Naive thymus-derived CD4-positive, alpha-beta T cell (primary cell): ENCODE data around the gene MRPS9. TPM values are rescaled to one million over a fixed set of nuclear protein-coding genes. Genes with fewer than 3 reads are reported as not detected.

ENCODE experiments used
- ATAC-seq: fragments of 150-1000 bp; cut with Tn5 transposase; 2 replicates; pipeline ENCODE4 v1.10.0; 2021; ENCODE audit warnings: mild to moderate bottlenecking, moderate library complexity
- CTCF ChIA-PET: fragments of 350-600 bp; sonication (Branson Sonifier 250); formaldehyde crosslinking; loops from one replicate; lab custom pipeline; 2021; ENCODE audit warnings: antibody characterized with exemption; lab: Charles Lee
- POLR2A ChIA-PET: fragments of 350-600 bp; sonication (Branson Sonifier 250); formaldehyde crosslinking; loops from one replicate; lab custom pipeline; 2021; ENCODE audit warnings: antibody characterized with exemption, inconsistent platforms; lab: Charles Lee
- DNase-seq, 9 donors: peaks; one replicate each; pipeline versions ENCODE4 v3.0.0 to v3.0.0-alpha.2; 2020 to 2022; ENCODE audit warnings: mixed read lengths in 1 of 9
- H3K27ac ChIP-seq: one replicate; pipeline ENCODE4 v1.7.0; 2013; ENCODE audit warnings: mild to moderate bottlenecking, low read depth, low read length, moderate library complexity
- H3K27me3 ChIP-seq, 2 donors: one replicate each; pipeline ENCODE4 v1.7.0; 2013; ENCODE audit warnings: low read length in 2 of 2, mild to moderate bottlenecking in 2 of 2, moderate library complexity in 2 of 2; ENCODE audit not compliant: control insufficient read depth in 2 of 2, insufficient read depth in 2 of 2
- H3K36me3 ChIP-seq, 3 experiments: 1 replicate in 2 of 3; 2 replicates in 1 of 3; pipeline ENCODE4 v1.7.0; 2013; ENCODE audit warnings: low read length in 3 of 3, mild to moderate bottlenecking in 3 of 3, moderate library complexity in 1 of 3; ENCODE audit not compliant: insufficient read depth in 3 of 3, control insufficient read depth in 2 of 3
- H3K4me1 ChIP-seq, 2 donors: one replicate each; pipeline ENCODE4 v1.7.0; 2013; ENCODE audit warnings: low read length in 2 of 2, mild to moderate bottlenecking in 2 of 2, moderate library complexity in 1 of 2; ENCODE audit not compliant: control insufficient read depth in 2 of 2, insufficient read depth in 2 of 2
- H3K4me3 ChIP-seq: 2 replicates; pipeline ENCODE4 v1.7.0; 2013; ENCODE audit warnings: mild to moderate bottlenecking, low read length
- H3K9me3 ChIP-seq, 3 experiments: 1 replicate in 2 of 3; 2 replicates in 1 of 3; pipeline ENCODE4 v1.7.0; 2013; ENCODE audit warnings: low read length in 3 of 3; ENCODE audit not compliant: control insufficient read depth in 2 of 3
- H3K27ac Mint-ChIP-seq, 9 donors: one replicate each; pipeline ENCODE4 v1.8.0; 2020 to 2022; ENCODE audit warnings: mixed read lengths in 9 of 9, mild to moderate bottlenecking in 8 of 9, moderate library complexity in 5 of 9, inconsistent platforms in 2 of 9
- H3K27me3 Mint-ChIP-seq, 5 donors: one replicate each; pipeline ENCODE4 v1.8.0; 2021 to 2022; ENCODE audit warnings: mixed read lengths in 5 of 5, mild to moderate bottlenecking in 1 of 5
- H3K36me3 Mint-ChIP-seq, 5 donors: one replicate each; pipeline ENCODE4 v1.8.0; 2020 to 2022; ENCODE audit warnings: mixed read lengths in 5 of 5, mild to moderate bottlenecking in 3 of 5, inconsistent platforms in 1 of 5
- H3K4me1 Mint-ChIP-seq, 7 donors: one replicate each; pipeline ENCODE4 v1.8.0; 2020 to 2022; ENCODE audit warnings: mixed read lengths in 7 of 7, mild to moderate bottlenecking in 3 of 7, inconsistent platforms in 1 of 7
- H3K4me3 Mint-ChIP-seq, 10 donors: one replicate each; pipeline ENCODE4 v1.8.0; 2020 to 2022; ENCODE audit warnings: mild to moderate bottlenecking in 10 of 10, mixed read lengths in 10 of 10, moderate library complexity in 6 of 10, inconsistent platforms in 2 of 10
- H3K9me3 Mint-ChIP-seq, 11 donors: one replicate each; pipeline ENCODE4 v1.8.0; 2020 to 2022; ENCODE audit warnings: mixed read lengths in 11 of 11, mild to moderate bottlenecking in 4 of 11, inconsistent platforms in 1 of 11, moderate library complexity in 1 of 11
- intact Hi-C, 2 donors: fragments of 100-400 bp; cut with micrococcal nuclease; formaldehyde crosslinking; loops; one replicate each; pipeline ENCODE4 v1.15.1; 2023
- polyA plus RNA-seq, 2 donors: library from polyadenylated mRNA; unstranded; fragments of 300-500 nt; fragmentation: Illumina TruSeq; gene quantifications; one replicate each; pipeline ENCODE4 v1.2.3, GENCODE V29; 2021
- total RNA-seq, 6 experiments: library from RNA in 5 of 6; stranded (reverse) in 5 of 6; gene quantifications; 1 replicate in 5 of 6; 2 replicates in 1 of 6; pipeline ENCODE4 v1.2.3 and lab custom pipeline; 2021 to 2026

Gene MRPS9
- total and polyA plus RNA-seq, 7 experiments from 2014 or later: 12.5 to 40.3 (median 22.2) TPM

- Mint-ChIP-seq H3K4me1 (peaks cover 0 to 2% (median 0%) of the 10 kb centered on the region in 7 donors), H3K27me3 (peaks cover 0 to 10% (median 2%) of the 10 kb centered on the region in 5 donors), H3K36me3 (peaks cover 0 to 17% (median 5%) of the 10 kb centered on the region in 5 donors), H3K4me3 (peak overlapping the region in 1 of 10 donors; percentile 57), H3K9me3 (no peaks in the 10 kb centered on the region), H3K27ac (no peak overlapping the region)
- Histone ChIP-seq H3K4me3 (no peak overlapping the region), H3K27ac (no peak overlapping the region), H3K4me1 (no peaks in the 10 kb centered on the region), H3K27me3 (no peaks in the 10 kb centered on the region), H3K9me3 (no peaks in the 10 kb centered on the region), H3K36me3 (no peaks in the 10 kb centered on the region)
- ATAC-seq (peak; percentile 59), DNase-seq (no peak)
- POLR2A ChIA-PET: no interaction called here
- CTCF ChIA-PET: no interaction called here
- intact Hi-C loops: no loop called here
Observed at GRCh38 chr2:105118960-105119359, 81.1 kb downstream of the MRPS9 start.

GRCh38 chr2:105121434-105121833, 83.6 kb downstream of the MRPS9 start:
- H3K9me3 Mint-ChIP-seq: no peaks in the 10 kb centered on the region
- Histone ChIP-seq H3K9me3 (no peaks in the 10 kb centered on the region), H3K27me3 (no peaks in the 10 kb centered on the region), H3K4me1 (no peaks in the 10 kb centered on the region), H3K27ac (no peak overlapping the region), H3K4me3 (no peak overlapping the region), H3K36me3 (no peaks in the 10 kb centered on the region)
- POLR2A ChIA-PET: no interaction called here
- H3K36me3 Mint-ChIP-seq: peaks cover 0 to 22% (median 5%) of the 10 kb centered on the region in 5 donors
- H3K4me3 Mint-ChIP-seq: no peak overlapping the region
- no peak overlapping the region for H3K27ac Mint-ChIP-seq
- peaks cover 0 to 1% (median 0%) of the 10 kb centered on the region in 7 donors for H3K4me1 Mint-ChIP-seq
- peaks cover 0 to 17% (median 5%) of the 10 kb centered on the region in 5 donors for H3K27me3 Mint-ChIP-seq
- ATAC-seq (no peak), DNase-seq (no peak)
- intact Hi-C loops: no loop called here
- CTCF ChIA-PET: no interaction called here

- ChIA-PET CTCF (no interaction called here), POLR2A (no interaction called here)
- Histone ChIP-seq H3K27ac (no peak overlapping the region), H3K27me3 (no peaks in the 10 kb centered on the region), H3K4me3 (no peak overlapping the region), H3K4me1 (no peaks in the 10 kb centered on the region), H3K9me3 (no peaks in the 10 kb centered on the region), H3K36me3 (no peaks in the 10 kb centered on the region)
- ATAC-seq (no peak), DNase-seq (no peak)
- no peak overlapping the region for H3K4me3 Mint-ChIP-seq
- H3K4me1 Mint-ChIP-seq: peaks cover 0 to 4% (median 0%) of the 10 kb centered on the region in 7 donors
- peaks cover 0 to 8% (median 4%) of the 10 kb centered on the region in 5 donors for H3K36me3 Mint-ChIP-seq
- intact Hi-C loops: no loop called here
- no peak overlapping the region for H3K27ac Mint-ChIP-seq
- H3K9me3 Mint-ChIP-seq: peaks cover 0 to 5% (median 0%) of the 10 kb centered on the region in 11 donors
- H3K27me3 Mint-ChIP-seq: peaks cover 2 to 17% (median 8%) of the 10 kb centered on the region in 5 donors
Observed at GRCh38 chr2:105125428-105125827, 87.6 kb downstream of the MRPS9 start.

- POLR2A ChIA-PET: no interaction called here
- Mint-ChIP-seq H3K4me1 (peaks cover 0 to 4% (median 0%) of the 10 kb centered on the region in 7 donors), H3K27me3 (peaks cover 2 to 17% (median 8%) of the 10 kb centered on the region in 5 donors), H3K4me3 (no peak overlapping the region), H3K27ac (no peak overlapping the region), H3K9me3 (peaks cover 0 to 5% (median 0%) of the 10 kb centered on the region in 11 donors), H3K36me3 (peaks cover 0 to 8% (median 4%) of the 10 kb centered on the region in 5 donors)
- intact Hi-C loops: no loop called here
- Histone ChIP-seq H3K27me3 (no peaks in the 10 kb centered on the region), H3K4me3 (no peak overlapping the region), H3K9me3 (no peaks in the 10 kb centered on the region), H3K27ac (no peak overlapping the region), H3K36me3 (no peaks in the 10 kb centered on the region), H3K4me1 (no peaks in the 10 kb centered on the region)
- no peak for DNase-seq
- CTCF ChIA-PET: no interaction called here
- no peak for ATAC-seq
Observed at GRCh38 chr2:105125920-105126319, 88.1 kb downstream of the MRPS9 start.

- Mint-ChIP-seq H3K36me3 (peaks cover 0 to 8% (median 4%) of the 10 kb centered on the region in 5 donors), H3K27ac (no peak overlapping the region), H3K27me3 (peaks cover 0 to 17% (median 8%) of the 10 kb centered on the region in 5 donors), H3K9me3 (peaks cover 0 to 5% (median 0%) of the 10 kb centered on the region in 11 donors), H3K4me1 (peaks cover 0 to 4% (median 0%) of the 10 kb centered on the region in 7 donors), H3K4me3 (no peak overlapping the region)
- Histone ChIP-seq H3K27ac (no peak overlapping the region), H3K4me1 (no peaks in the 10 kb centered on the region), H3K36me3 (no peaks in the 10 kb centered on the region), H3K9me3 (no peaks in the 10 kb centered on the region), H3K4me3 (no peak overlapping the region), H3K27me3 (no peaks in the 10 kb centered on the region)
- ATAC-seq (no peak), DNase-seq (no peak)
- intact Hi-C loops: no loop called here
- ChIA-PET POLR2A (no interaction called here), CTCF (no interaction called here)
Observed at GRCh38 chr2:105126336-105126735, 88.5 kb downstream of the MRPS9 start.

- Mint-ChIP-seq H3K4me1 (peaks cover 0 to 4% (median 0%) of the 10 kb centered on the region in 7 donors), H3K4me3 (no peak overlapping the region), H3K27me3 (peaks cover 5 to 24% (median 8%) of the 10 kb centered on the region in 5 donors), H3K36me3 (peaks cover 0 to 8% (median 4%) of the 10 kb centered on the region in 5 donors), H3K9me3 (peaks cover 0 to 5% (median 0%) of the 10 kb centered on the region in 11 donors), H3K27ac (no peak overlapping the region)
- CTCF ChIA-PET: no interaction called here
- POLR2A ChIA-PET: no interaction called here
- DNase-seq: no peak
- Histone ChIP-seq H3K36me3 (no peaks in the 10 kb centered on the region), H3K4me3 (no peak overlapping the region), H3K4me1 (no peaks in the 10 kb centered on the region), H3K27ac (no peak overlapping the region), H3K9me3 (no peaks in the 10 kb centered on the region), H3K27me3 (no peaks in the 10 kb centered on the region)
- no peak for ATAC-seq
- intact Hi-C loops: no loop called here
Observed at GRCh38 chr2:105127289-105127915, 89.5 kb downstream of the MRPS9 start.
